ENCODE results near the gene PTPRN2. TPM values are rescaled to one million over a fixed set of nuclear protein-coding genes. Genes with fewer than 3 reads are reported as not detected.

The PTPRN2 gene
- total RNA-seq, 1 experiment from 2014 or later = not detected

- no peaks in the 10 kb centered on the region for H3K4me1 ChIP-seq (replicated peaks; ENCODE audit: insufficient read depth)
- no peak overlapping the region for H3K4me3 ChIP-seq
- H3K36me3 ChIP-seq (ENCODE audit: low read depth) = no peaks in the 10 kb centered on the region
- H3F3A ChIP-seq (ENCODE audit: insufficient read depth, low read depth) = no peaks in the 10 kb centered on the region
- H3K4me2 ChIP-seq = no peak overlapping the region
- TF ChIP-seq CTCF (conservative IDR thresholded peaks at IDR 0.05) = no peak
- no peak for TF ChIP-seq EZH2 (IDR thresholded peaks at IDR 0.05; ENCODE audit: low read depth)
- H3K27me3 ChIP-seq (ENCODE audit: insufficient read depth, low read depth) = peaks cover 79% of the 10 kb centered on the region
- BruUV-seq (replicated peaks) = no TSS peak
- no peaks in the 10 kb centered on the region for H3K9me3 ChIP-seq (ENCODE audit: insufficient read depth, low read depth)
- no peak for DNase-seq
- H4K20me1 ChIP-seq (ENCODE audit: insufficient read depth) = no peaks in the 10 kb centered on the region
- H3K27ac ChIP-seq = no peak overlapping the region
- H2AFZ ChIP-seq = no peak overlapping the region
- ChIA-PET CTCF (no interaction called here), POLR2A (ENCODE audit: unreplicated experiment) (no interaction called here)
- intact Hi-C loops (cut with micrococcal nuclease; ENCODE audit: unreplicated experiment) = no loop called here
- H3K79me2 ChIP-seq (ENCODE audit: low read depth) = no peaks in the 10 kb centered on the region
- H3K9me2 ChIP-seq (ENCODE audit: insufficient read depth) = no peaks in the 10 kb centered on the region; the same call in 1 of the 2 replicates
These were observed 148.6 kb downstream of the PTPRN2 start for GRCh38 chr7:158439035-158439434.

GRCh38 chr7:158432369-158433341, 155.0 kb downstream of the PTPRN2 start:
- Histone ChIP-seq H3K36me3 (ENCODE audit: low read depth) (no peaks in the 10 kb centered on the region), H3K27ac (no peak overlapping the region), H3K4me1 (replicated peaks; ENCODE audit: insufficient read depth) (no peaks in the 10 kb centered on the region), H3K79me2 (ENCODE audit: low read depth) (no peaks in the 10 kb centered on the region), H3K4me2 (no peak overlapping the region), H3K4me3 (no peak overlapping the region), H4K20me1 (ENCODE audit: insufficient read depth) (no peaks in the 10 kb centered on the region), H2AFZ (no peak overlapping the region), H3K27me3 (ENCODE audit: insufficient read depth, low read depth) (peaks cover 91% of the 10 kb centered on the region), H3K9me2 (ENCODE audit: insufficient read depth) (no peaks in the 10 kb centered on the region), H3F3A (ENCODE audit: insufficient read depth, low read depth) (no peaks in the 10 kb centered on the region), H3K9me3 (ENCODE audit: insufficient read depth, low read depth) (no peaks in the 10 kb centered on the region)
- ChIA-PET POLR2A (ENCODE audit: unreplicated experiment) (no interaction called here), CTCF (no interaction called here)
- TF ChIP-seq CTCF (conservative IDR thresholded peaks at IDR 0.05) (no peak), EZH2 (IDR thresholded peaks at IDR 0.05; ENCODE audit: low read depth) (no peak)
- intact Hi-C loops (cut with micrococcal nuclease; ENCODE audit: unreplicated experiment) = no loop called here
- DNase-seq = no peak
- no TSS peak for BruUV-seq (replicated peaks)

- TF ChIP-seq EZH2 (IDR thresholded peaks at IDR 0.05; ENCODE audit: low read depth) (no peak), CTCF (conservative IDR thresholded peaks at IDR 0.05) (no peak)
- peak in 1 of 2 experiments; percentile 38 for DNase-seq
- no peak overlapping the region for H2AFZ ChIP-seq
- no peak overlapping the region for H3K4me3 ChIP-seq
- no peak overlapping the region for H3K27ac ChIP-seq
- no peaks in the 10 kb centered on the region for H3F3A ChIP-seq (ENCODE audit: insufficient read depth, low read depth)
- peaks cover 84% of the 10 kb centered on the region for H3K27me3 ChIP-seq (ENCODE audit: insufficient read depth, low read depth)
- no peaks in the 10 kb centered on the region for H3K9me3 ChIP-seq (ENCODE audit: insufficient read depth, low read depth)
- no peak overlapping the region for H3K4me2 ChIP-seq
- no peaks in the 10 kb centered on the region for H4K20me1 ChIP-seq (ENCODE audit: insufficient read depth)
- no TSS peak for BruUV-seq (replicated peaks)
- H3K79me2 ChIP-seq (ENCODE audit: low read depth) = no peaks in the 10 kb centered on the region
- CTCF ChIA-PET = no interaction called here
- no peaks in the 10 kb centered on the region for H3K9me2 ChIP-seq (ENCODE audit: insufficient read depth)
- intact Hi-C loops (cut with micrococcal nuclease; ENCODE audit: unreplicated experiment) = no loop called here
- no peaks in the 10 kb centered on the region for H3K36me3 ChIP-seq (ENCODE audit: low read depth)
- POLR2A ChIA-PET (ENCODE audit: unreplicated experiment) = no interaction called here
- no peaks in the 10 kb centered on the region for H3K4me1 ChIP-seq (replicated peaks; ENCODE audit: insufficient read depth)
These were observed 155.7 kb downstream of the PTPRN2 start for GRCh38 chr7:158431941-158432347.

Data from PC-9 (cell line).